ENCODE data around the gene MAGI1.

GRCh38 chr3:65729555-65729954 is 309.2 kb downstream of the MAGI1 start:
- TF ChIP-seq CTCF (IDR thresholded peaks at IDR 0.05) (no peak), POLR2A (IDR thresholded peaks at IDR 0.05) (no peak)
